Uterus (tissue), 2 donors: ENCODE data around the gene ACAD8.

Experiments used
- CTCF ChIP-seq, 4 experiments: fragments of 200-600 bp in 2 of 4; fragments of 450-650 bp in 2 of 4; sonication (generic) in 2 of 4; IDR thresholded peaks; one replicate each; pipeline ENCODE4 v1.5.1; 2016 to 2019; ENCODE audit warnings: antibody characterized with exemption in 4 of 4, mild to moderate bottlenecking in 2 of 4, moderate library complexity in 1 of 4
- POLR2A ChIP-seq, 2 donors: fragments of 450-650 bp; IDR thresholded peaks; one replicate each; pipeline ENCODE4 v1.6.1; 2016; ENCODE audit warnings: antibody characterized with exemption in 2 of 2, mild to moderate bottlenecking in 1 of 2, moderate library complexity in 1 of 2

GRCh38 chr11:134312807-134313206 is 59.4 kb downstream of the ACAD8 start:
- TF ChIP-seq POLR2A (IDR thresholded peaks at IDR 0.05) (no peak), CTCF (IDR thresholded peaks at IDR 0.05) (no peak)
